Measurements from ENCODE around the gene PLA2G4E.

PLA2G4E gene

GRCh38 chr15:42048080-42048820, 27.4 kb upstream of the PLA2G4E start:
- Histone ChIP-seq H3K4me3 (ENCODE audit: low read length) (no peak overlapping the region), H3K9ac (ENCODE audit: low read length) (no peak overlapping the region), H3K27me3 (ENCODE audit: control insufficient read depth, insufficient read depth, low read length) (no peaks in the 10 kb centered on the region), H3K4me1 (ENCODE audit: control insufficient read depth, insufficient read depth, low read length) (no peaks in the 10 kb centered on the region), H3K36me3 (ENCODE audit: control insufficient read depth, insufficient read depth, low read length) (no peaks in the 10 kb centered on the region), H3K9me3 (ENCODE audit: control insufficient read depth, low read length) (no peaks in the 10 kb centered on the region)

GRCh38 chr15:42046597-42046996, 25.8 kb upstream of the PLA2G4E start:
- H3K9me3 ChIP-seq (ENCODE audit: control insufficient read depth, low read length) = no peaks in the 10 kb centered on the region
- no peaks in the 10 kb centered on the region for H3K36me3 ChIP-seq (ENCODE audit: control insufficient read depth, insufficient read depth, low read length)
- no peak overlapping the region for H3K9ac ChIP-seq (ENCODE audit: low read length)
- no peaks in the 10 kb centered on the region for H3K27me3 ChIP-seq (ENCODE audit: control insufficient read depth, insufficient read depth, low read length)
- no peaks in the 10 kb centered on the region for H3K4me1 ChIP-seq (ENCODE audit: control insufficient read depth, insufficient read depth, low read length)
- H3K4me3 ChIP-seq (ENCODE audit: low read length) = no peak overlapping the region

GRCh38 chr15:42045211-42045615, 24.4 kb upstream of the PLA2G4E start:
- H3K4me1 ChIP-seq (ENCODE audit: control insufficient read depth, insufficient read depth, low read length) = no peaks in the 10 kb centered on the region
- no peaks in the 10 kb centered on the region for H3K27me3 ChIP-seq (ENCODE audit: control insufficient read depth, insufficient read depth, low read length)
- H3K4me3 ChIP-seq (ENCODE audit: low read length) = no peak overlapping the region
- H3K36me3 ChIP-seq (ENCODE audit: control insufficient read depth, insufficient read depth, low read length) = no peaks in the 10 kb centered on the region
- H3K9me3 ChIP-seq (ENCODE audit: control insufficient read depth, low read length) = no peaks in the 10 kb centered on the region
- H3K9ac ChIP-seq (ENCODE audit: low read length) = no peak overlapping the region

- no peak overlapping the region for H3K4me3 ChIP-seq (ENCODE audit: low read length)
- H3K4me1 ChIP-seq (ENCODE audit: control insufficient read depth, insufficient read depth, low read length) = peaks cover 1% of the 10 kb centered on the region
- no peaks in the 10 kb centered on the region for H3K36me3 ChIP-seq (ENCODE audit: control insufficient read depth, insufficient read depth, low read length)
- H3K9ac ChIP-seq (ENCODE audit: low read length) = no peak overlapping the region
- H3K27me3 ChIP-seq (ENCODE audit: control insufficient read depth, insufficient read depth, low read length) = no peaks in the 10 kb centered on the region
- H3K9me3 ChIP-seq (ENCODE audit: control insufficient read depth, low read length) = no peaks in the 10 kb centered on the region
Observed at GRCh38 chr15:42042602-42043400, 22.0 kb upstream of the PLA2G4E start.

- Histone ChIP-seq H3K4me1 (ENCODE audit: control insufficient read depth, insufficient read depth, low read length) (peaks cover 7% of the 10 kb centered on the region), H3K27me3 (ENCODE audit: control insufficient read depth, insufficient read depth, low read length) (no peaks in the 10 kb centered on the region), H3K4me3 (ENCODE audit: low read length) (no peak overlapping the region), H3K9ac (ENCODE audit: low read length) (no peak overlapping the region), H3K36me3 (ENCODE audit: control insufficient read depth, insufficient read depth, low read length) (no peaks in the 10 kb centered on the region), H3K9me3 (ENCODE audit: control insufficient read depth, low read length) (no peaks in the 10 kb centered on the region)
Observed at GRCh38 chr15:42038401-42038800, 17.6 kb upstream of the PLA2G4E start.

GRCh38 chr15:42037656-42038055, 16.8 kb upstream of the PLA2G4E start:
- Histone ChIP-seq H3K4me3 (ENCODE audit: low read length) (no peak overlapping the region), H3K9ac (ENCODE audit: low read length) (no peak overlapping the region), H3K36me3 (ENCODE audit: control insufficient read depth, insufficient read depth, low read length) (no peaks in the 10 kb centered on the region), H3K27me3 (ENCODE audit: control insufficient read depth, insufficient read depth, low read length) (no peaks in the 10 kb centered on the region), H3K9me3 (ENCODE audit: control insufficient read depth, low read length) (no peaks in the 10 kb centered on the region), H3K4me1 (ENCODE audit: control insufficient read depth, insufficient read depth, low read length) (peaks cover 7% of the 10 kb centered on the region)

- Histone ChIP-seq H3K9ac (ENCODE audit: low read length) (no peak overlapping the region), H3K4me3 (ENCODE audit: low read length) (no peak overlapping the region), H3K36me3 (ENCODE audit: control insufficient read depth, insufficient read depth, low read length) (no peaks in the 10 kb centered on the region), H3K4me1 (ENCODE audit: control insufficient read depth, insufficient read depth, low read length) (peaks cover 7% of the 10 kb centered on the region), H3K27me3 (ENCODE audit: control insufficient read depth, insufficient read depth, low read length) (no peaks in the 10 kb centered on the region), H3K9me3 (ENCODE audit: control insufficient read depth, low read length) (no peaks in the 10 kb centered on the region)
Observed at GRCh38 chr15:42036966-42037365, 16.1 kb upstream of the PLA2G4E start.

GRCh38 chr15:42036112-42036905, 15.5 kb upstream of the PLA2G4E start:
- Histone ChIP-seq H3K9ac (ENCODE audit: low read length) (no peak overlapping the region), H3K4me1 (ENCODE audit: control insufficient read depth, insufficient read depth, low read length) (peaks cover 7% of the 10 kb centered on the region), H3K9me3 (ENCODE audit: control insufficient read depth, low read length) (no peaks in the 10 kb centered on the region), H3K4me3 (ENCODE audit: low read length) (no peak overlapping the region), H3K36me3 (ENCODE audit: control insufficient read depth, insufficient read depth, low read length) (no peaks in the 10 kb centered on the region), H3K27me3 (ENCODE audit: control insufficient read depth, insufficient read depth, low read length) (no peaks in the 10 kb centered on the region)

GRCh38 chr15:42035435-42035761, 14.6 kb upstream of the PLA2G4E start:
- no peak overlapping the region for H3K4me3 ChIP-seq (ENCODE audit: low read length)
- H3K9me3 ChIP-seq (ENCODE audit: control insufficient read depth, low read length) = no peaks in the 10 kb centered on the region
- H3K9ac ChIP-seq (ENCODE audit: low read length) = no peak overlapping the region
- peaks cover 7% of the 10 kb centered on the region for H3K4me1 ChIP-seq (ENCODE audit: control insufficient read depth, insufficient read depth, low read length)
- no peaks in the 10 kb centered on the region for H3K27me3 ChIP-seq (ENCODE audit: control insufficient read depth, insufficient read depth, low read length)
- H3K36me3 ChIP-seq (ENCODE audit: control insufficient read depth, insufficient read depth, low read length) = no peaks in the 10 kb centered on the region

GRCh38 chr15:42034628-42035434, 14.0 kb upstream of the PLA2G4E start:
- no peaks in the 10 kb centered on the region for H3K27me3 ChIP-seq (ENCODE audit: control insufficient read depth, insufficient read depth, low read length)
- peaks cover 7% of the 10 kb centered on the region for H3K4me1 ChIP-seq (ENCODE audit: control insufficient read depth, insufficient read depth, low read length)
- H3K9ac ChIP-seq (ENCODE audit: low read length) = no peak overlapping the region
- H3K36me3 ChIP-seq (ENCODE audit: control insufficient read depth, insufficient read depth, low read length) = no peaks in the 10 kb centered on the region
- H3K4me3 ChIP-seq (ENCODE audit: low read length) = no peak overlapping the region
- H3K9me3 ChIP-seq (ENCODE audit: control insufficient read depth, low read length) = no peaks in the 10 kb centered on the region

- Histone ChIP-seq H3K4me1 (ENCODE audit: control insufficient read depth, insufficient read depth, low read length) (peaks cover 7% of the 10 kb centered on the region), H3K9me3 (ENCODE audit: control insufficient read depth, low read length) (no peaks in the 10 kb centered on the region), H3K27me3 (ENCODE audit: control insufficient read depth, insufficient read depth, low read length) (no peaks in the 10 kb centered on the region), H3K36me3 (ENCODE audit: control insufficient read depth, insufficient read depth, low read length) (no peaks in the 10 kb centered on the region), H3K4me3 (ENCODE audit: low read length) (no peak overlapping the region), H3K9ac (ENCODE audit: low read length) (no peak overlapping the region)
Observed at GRCh38 chr15:42033214-42033873, 12.5 kb upstream of the PLA2G4E start.

Data from mucosa of stomach (tissue), 1 donor.